K562 treated with DMSO at 1 percent for 24 hours (cell line): ENCODE results near the gene WDR31. TPM values are rescaled to one million over a fixed set of nuclear protein-coding genes. Genes with fewer than 3 reads are reported as not detected.

ENCODE experiments used
- total RNA-seq: library from RNA; unstranded; fragments of 300-600 nt; gene quantifications from 2 replicates; pipeline ENCODE4 v1.2.3, GENCODE V29; 2022; ENCODE audit warnings: low read depth; ENCODE audit not compliant: insufficient read depth

Gene WDR31
- total RNA-seq: 5.6 and 6.3 TPM in 2 replicates

GRCh38 chr9:113340011-113340699 is at the start of gene WDR31:
Gene WDR31, minus strand, starts transcription at chr9:113340275. Its CDS starts 8,253 bp downstream, at chr9:113332022.

GRCh38 chr9:113376634-113377567 is 36.8 kb upstream of the WDR31 start, which contains the start of gene HDHD3:
Gene HDHD3, minus strand, starts transcription at chr9:113376986. Its CDS starts 2,632 bp downstream, at chr9:113374354.

GRCh38 chr9:113349445-113350094 is 9.5 kb upstream of the WDR31 start, which contains the start of gene BSPRY:
Gene BSPRY, plus strand, starts transcription at chr9:113349541. Its CDS starts 39 bp downstream, at chr9:113349580.

GRCh38 chr9:113302792-113303418 is 37.2 kb downstream of the WDR31 start, which contains the start of gene RNF183:
Gene RNF183, minus strand, starts transcription at chr9:113303376. Its CDS starts 5,192 bp downstream, at chr9:113298184.

GRCh38 chr9:113275157-113276131 is 64.6 kb downstream of the WDR31 start, which contains the start of the genes CDC26 and PRPF4:
Gene CDC26, minus strand, starts transcription at chr9:113275572. Its CDS starts 3,065 bp downstream, at chr9:113272507.
Gene PRPF4, plus strand, starts transcription at chr9:113275658. Its CDS starts 86 bp downstream, at chr9:113275744.

Other genes with a start within 250 kb of the WDR31 start
- 4.0 and 4.8 TPM in 2 replicates for gene SLC31A2, start 189.3 kb downstream of the WDR31 start, total RNA-seq
- gene FKBP15, start 119.0 kb downstream of the WDR31 start, total RNA-seq: 14.3 and 17.2 TPM in 2 replicates
- gene SLC31A1, start 118.7 kb downstream of the WDR31 start, total RNA-seq: 33.4 and 34.5 TPM in 2 replicates
- 19.5 and 24.3 TPM in 2 replicates for gene CDC26, start 64.7 kb downstream of the WDR31 start, total RNA-seq
- 21.7 and 23.2 TPM in 2 replicates for gene PRPF4, start 64.6 kb downstream of the WDR31 start, total RNA-seq
- gene RNF183, start 36.9 kb downstream of the WDR31 start, total RNA-seq: 0.25 and 0.78 TPM in 2 replicates
- gene BSPRY, start 9.3 kb upstream of the WDR31 start, total RNA-seq: 1.9 and 2.3 TPM in 2 replicates
- 51.6 and 52.3 TPM in 2 replicates for gene HDHD3, start 36.7 kb upstream of the WDR31 start, total RNA-seq
- 57.2 and 62.6 TPM in 2 replicates for gene ALAD, start 61.0 kb upstream of the WDR31 start, total RNA-seq
- 55.0 and 62.5 TPM in 2 replicates for gene POLE3, start 70.4 kb upstream of the WDR31 start, total RNA-seq
- 0.13 TPM in 1 of 2 replicates, not detected in the other for gene C9orf43, start 70.5 kb upstream of the WDR31 start, total RNA-seq
- gene RGS3, start 123.5 kb upstream of the WDR31 start, total RNA-seq: 4.8 and 6.0 TPM in 2 replicates